Neutrophil (primary cell): ENCODE measurements around the gene MED12L.
A peak's percentile ranks its signal among the peaks of the same experiment; 100 is the strongest.

ENCODE experiments used
- H3K27ac ChIP-seq: fragments of 200-600 bp; sonication (generic); 2 replicates; pipeline ENCODE4 v1.5.1; 2016; ENCODE audit warnings: mild to moderate bottlenecking, moderate library complexity
- H3K27me3 ChIP-seq: fragments of 200-600 bp; sonication (generic); 2 replicates; pipeline ENCODE4 v1.6.0; 2016; ENCODE audit warnings: mild to moderate bottlenecking
- H3K36me3 ChIP-seq: fragments of 200-600 bp; sonication (generic); 2 replicates; pipeline ENCODE4 v1.5.1; 2017
- H3K4me1 ChIP-seq, 2 experiments: fragments of 200-600 bp in 1 of 2; sonication (generic) in 1 of 2; 1 replicate in 1 of 2; 2 replicates in 1 of 2; pipeline versions ENCODE4 v1.5.1 to v1.6.1; 2013 to 2016; ENCODE audit warnings: low read depth in 1 of 2, low read length in 1 of 2, mild to moderate bottlenecking in 1 of 2, moderate library complexity in 1 of 2; ENCODE audit not compliant: control insufficient read depth in 1 of 2, insufficient read depth in 1 of 2
- H3K4me3 ChIP-seq, 2 experiments: fragments of 200-600 bp in 1 of 2; sonication (generic) in 1 of 2; 1 replicate in 1 of 2; 2 replicates in 1 of 2; pipeline ENCODE4 v1.5.1; 2013 to 2016; ENCODE audit warnings: low read depth in 1 of 2, low read length in 1 of 2, mild to moderate bottlenecking in 1 of 2, moderate library complexity in 1 of 2
- H3K9me3 ChIP-seq: fragments of 200-600 bp; sonication (generic); 2 replicates; pipeline ENCODE4 v1.5.1; 2016
- TF ChIP-seq, protein P1 (sequence below): fragments of 200-600 bp; sonication (generic); IDR thresholded peaks from 2 replicates; pipeline ENCODE4 v1.5.1; 2016; ENCODE audit warnings: antibody characterized with exemption

MED12L gene

DNA sequence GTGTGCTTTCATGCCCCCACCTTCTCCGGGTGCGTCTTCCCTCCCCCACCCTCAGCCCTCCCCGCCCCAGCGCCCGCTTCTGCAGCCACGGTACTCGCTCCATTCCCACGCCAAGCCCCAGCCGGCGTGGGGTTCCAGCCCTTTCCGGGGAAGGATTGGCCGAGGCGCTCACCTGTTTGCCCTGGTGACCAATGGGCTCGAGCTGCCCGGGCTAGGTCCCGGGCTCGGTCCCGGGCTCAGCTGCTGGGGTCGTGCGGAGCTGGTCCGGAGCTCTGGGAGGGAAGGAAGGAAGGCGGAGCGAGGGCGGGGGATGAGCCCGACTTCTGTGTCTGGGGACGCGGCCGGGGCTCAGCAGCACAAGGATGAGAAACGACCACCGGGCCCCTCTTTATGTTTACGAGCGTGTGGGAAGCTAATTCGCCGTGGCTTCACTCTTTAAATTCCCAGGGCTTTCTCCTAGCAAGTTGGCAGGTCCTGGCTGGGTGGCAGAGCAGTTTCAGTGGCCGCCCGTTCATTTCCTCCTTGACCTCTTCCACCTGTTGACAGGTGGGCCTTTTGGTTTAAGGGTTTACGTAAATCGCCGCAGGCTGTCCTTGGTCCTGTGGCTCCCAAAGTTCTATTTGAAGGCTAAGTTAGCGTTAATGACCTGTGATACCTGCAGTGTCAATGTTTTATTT, 375.4 kb downstream of the MED12L start, which contains the start of gene IGSF10:
TSS of gene IGSF10 (minus strand) at position 288 of the 677 bp plus-strand sequence. CDS start 2,352 bp downstream, outside the sequence.
- no peak within 1 kb of the TSS for H3K27ac ChIP-seq
- H3K36me3 ChIP-seq: no peaks in the 10 kb centered on the region
- H3K9me3 ChIP-seq: no peaks in the 10 kb centered on the region
- TF ChIP-seq, protein P1, sequence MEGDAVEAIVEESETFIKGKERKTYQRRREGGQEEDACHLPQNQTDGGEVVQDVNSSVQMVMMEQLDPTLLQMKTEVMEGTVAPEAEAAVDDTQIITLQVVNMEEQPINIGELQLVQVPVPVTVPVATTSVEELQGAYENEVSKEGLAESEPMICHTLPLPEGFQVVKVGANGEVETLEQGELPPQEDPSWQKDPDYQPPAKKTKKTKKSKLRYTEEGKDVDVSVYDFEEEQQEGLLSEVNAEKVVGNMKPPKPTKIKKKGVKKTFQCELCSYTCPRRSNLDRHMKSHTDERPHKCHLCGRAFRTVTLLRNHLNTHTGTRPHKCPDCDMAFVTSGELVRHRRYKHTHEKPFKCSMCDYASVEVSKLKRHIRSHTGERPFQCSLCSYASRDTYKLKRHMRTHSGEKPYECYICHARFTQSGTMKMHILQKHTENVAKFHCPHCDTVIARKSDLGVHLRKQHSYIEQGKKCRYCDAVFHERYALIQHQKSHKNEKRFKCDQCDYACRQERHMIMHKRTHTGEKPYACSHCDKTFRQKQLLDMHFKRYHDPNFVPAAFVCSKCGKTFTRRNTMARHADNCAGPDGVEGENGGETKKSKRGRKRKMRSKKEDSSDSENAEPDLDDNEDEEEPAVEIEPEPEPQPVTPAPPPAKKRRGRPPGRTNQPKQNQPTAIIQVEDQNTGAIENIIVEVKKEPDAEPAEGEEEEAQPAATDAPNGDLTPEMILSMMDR: no peak
- H3K27me3 ChIP-seq: peaks cover 41% of the 10 kb centered on the region
- peak within 1 kb of the TSS; percentile 31 to 54 for H3K4me3 ChIP-seq
- H3K4me1 ChIP-seq: peaks cover 4 to 5% of the 10 kb centered on the region in 2 experiments

DNA sequence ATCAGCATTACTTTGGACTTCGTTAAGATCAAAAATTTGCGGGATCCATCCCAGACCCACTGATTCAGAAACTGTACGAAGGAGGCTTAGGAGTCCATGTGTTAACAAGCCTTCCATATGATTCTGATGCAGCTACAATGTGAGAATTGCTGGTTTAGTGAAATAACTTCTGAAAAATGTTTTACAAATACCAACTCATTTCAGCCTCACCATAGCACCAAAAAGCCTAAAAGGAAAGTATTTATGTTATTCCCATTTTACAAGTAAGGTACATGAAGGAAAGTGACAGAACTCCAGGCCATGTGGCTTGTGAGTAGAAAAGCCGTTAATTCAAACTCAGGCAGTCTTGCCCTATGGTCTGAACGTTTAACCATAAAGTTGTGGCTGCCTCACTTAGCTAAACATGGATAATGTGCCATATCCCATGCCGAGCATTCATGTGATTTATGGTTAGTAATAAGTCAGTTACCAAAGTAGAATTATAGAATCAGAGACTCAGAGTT, 376.9 kb downstream of the MED12L start:
- TF ChIP-seq, protein P1: no peak
- peaks cover 41% of the 10 kb centered on the region for H3K27me3 ChIP-seq
- H3K4me3 ChIP-seq: no peak overlapping the region

DNA sequence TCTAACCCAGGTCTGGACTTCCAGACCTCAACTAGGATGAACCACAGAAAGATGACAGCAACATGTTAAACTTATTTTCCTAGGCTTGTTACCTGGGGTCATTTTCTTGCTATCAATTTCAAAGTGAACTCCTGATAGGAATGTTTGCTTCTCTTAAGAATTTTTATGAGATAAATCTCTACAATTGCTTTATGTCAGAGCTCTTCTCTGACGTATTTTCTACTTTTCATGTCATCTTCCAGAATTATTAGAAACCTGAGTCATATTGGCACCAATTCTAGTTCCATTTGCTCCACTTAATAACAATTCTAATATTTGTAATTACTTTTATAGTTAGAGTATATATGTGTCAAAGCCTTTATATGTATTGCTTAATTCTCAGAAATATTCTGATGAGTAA, 377.5 kb downstream of the MED12L start:
- TF ChIP-seq, protein P1: no peak
- no peaks in the 10 kb centered on the region for H3K36me3 ChIP-seq
- no peaks in the 10 kb centered on the region for H3K9me3 ChIP-seq
- no peak overlapping the region for H3K27ac ChIP-seq
- peaks cover 4 to 5% of the 10 kb centered on the region in 2 experiments for H3K4me1 ChIP-seq
- peaks cover 41% of the 10 kb centered on the region for H3K27me3 ChIP-seq
- no peak overlapping the region for H3K4me3 ChIP-seq

More for the DNA sequence above, 376.9 kb downstream of the MED12L start:
- no peaks in the 10 kb centered on the region for H3K9me3 ChIP-seq
- H3K4me1 ChIP-seq: peaks cover 4 to 5% of the 10 kb centered on the region in 2 experiments
- H3K27ac ChIP-seq: no peak overlapping the region
- H3K36me3 ChIP-seq: no peaks in the 10 kb centered on the region

DNA sequence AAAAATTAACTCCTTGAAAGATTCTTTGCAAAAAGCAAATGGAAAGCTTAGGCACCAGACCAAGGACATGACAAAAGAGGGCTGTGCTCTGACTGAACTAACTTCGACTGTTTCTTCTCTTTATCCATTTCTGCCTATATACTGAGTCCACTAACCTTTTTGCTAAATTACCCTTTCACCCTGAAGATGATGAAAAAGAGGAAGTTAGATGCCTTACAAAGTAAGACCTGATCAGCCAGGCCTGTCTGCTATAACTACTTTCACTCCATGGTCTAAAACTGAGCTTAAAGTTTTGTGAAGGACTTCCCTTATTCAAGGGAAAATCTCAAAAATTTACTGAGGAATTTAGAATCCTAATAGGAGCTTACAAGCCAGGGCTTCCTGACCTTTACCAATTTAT, 381.6 kb downstream of the MED12L start:
- H3K4me3 ChIP-seq: no peak overlapping the region
- TF ChIP-seq, protein P1: no peak
- no peaks in the 10 kb centered on the region for H3K9me3 ChIP-seq
- H3K27me3 ChIP-seq: peaks cover 12% of the 10 kb centered on the region
- no peaks in the 10 kb centered on the region for H3K36me3 ChIP-seq
- H3K4me1 ChIP-seq: no peaks in the 10 kb centered on the region
- H3K27ac ChIP-seq: no peak overlapping the region

DNA sequence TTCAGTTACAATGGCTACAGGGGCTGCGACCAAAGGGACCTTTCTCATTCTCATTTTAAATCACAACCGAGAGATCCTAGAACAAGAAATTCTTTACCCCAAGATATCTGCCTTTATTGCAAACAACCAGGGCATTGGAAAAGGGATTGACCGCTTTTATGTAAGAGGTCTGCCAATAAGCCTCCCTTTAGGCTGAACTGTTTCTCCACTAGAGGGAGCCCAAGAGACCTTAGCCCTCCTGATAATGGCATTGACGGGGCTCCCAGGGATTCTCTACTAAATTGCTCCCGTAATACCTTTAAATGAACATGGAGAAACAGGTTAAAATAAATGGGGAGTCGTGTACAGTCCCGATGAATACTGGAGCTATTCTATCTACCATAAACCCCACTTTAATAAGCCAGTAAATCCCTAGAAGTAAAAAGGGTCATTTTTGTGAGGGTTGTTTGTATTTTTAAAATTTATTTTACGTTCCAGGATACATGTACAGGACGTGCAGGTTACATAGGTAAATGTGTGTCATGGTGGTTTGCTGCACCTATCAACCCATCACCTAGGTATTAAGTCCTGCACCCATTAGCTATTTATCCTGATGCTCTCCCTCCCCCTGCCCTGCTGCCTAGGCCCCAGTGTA, 382.9 kb downstream of the MED12L start:
- no peaks in the 10 kb centered on the region for H3K36me3 ChIP-seq
- no peak overlapping the region for H3K4me3 ChIP-seq
- no peaks in the 10 kb centered on the region for H3K9me3 ChIP-seq
- no peak overlapping the region for H3K27ac ChIP-seq
- H3K4me1 ChIP-seq: no peaks in the 10 kb centered on the region
- TF ChIP-seq, protein P1: peak; percentile 65
- no peaks in the 10 kb centered on the region for H3K27me3 ChIP-seq
